NT2/D1 (cell line): Measurements from ENCODE around the gene DSCAML1.

ENCODE experiments used
- SUZ12 ChIP-seq: IDR thresholded peaks from 2 replicates; pipeline ENCODE4 v1.6.1; 2011; ENCODE audit not compliant: insufficient read length, insufficient read depth; ENCODE audit errors: extremely low read depth
- YY1 ChIP-seq: IDR thresholded peaks from 2 replicates; pipeline ENCODE4 v1.6.1; 2011; ENCODE audit not compliant: insufficient read length, insufficient read depth
- ZNF274 ChIP-seq: IDR thresholded peaks from 2 replicates; pipeline ENCODE4 v1.6.1; 2011; ENCODE audit warnings: mild to moderate bottlenecking, low read depth, low read length

DNA sequence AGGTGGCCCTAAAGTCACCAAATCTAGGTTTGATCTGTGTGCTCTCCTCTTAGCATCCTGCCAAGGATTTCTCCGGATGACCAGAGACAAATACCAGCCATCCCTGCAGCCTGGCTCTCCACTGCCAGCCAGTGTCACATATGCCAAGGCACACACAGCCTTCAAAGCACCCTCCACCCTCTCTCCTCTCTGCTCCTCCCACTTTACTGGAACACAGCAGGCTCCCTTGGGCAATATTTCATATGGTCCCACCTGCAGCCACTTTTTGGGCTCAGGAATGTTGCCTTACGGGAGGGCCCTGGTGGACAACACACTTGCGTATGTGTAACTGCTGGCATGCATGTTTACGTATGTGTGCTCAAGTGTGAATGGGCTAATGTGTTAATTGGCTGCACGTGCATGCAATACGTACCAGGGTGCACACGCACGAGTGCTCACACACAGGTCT is 285.5 kb downstream of the DSCAML1 start:
- TF ChIP-seq SUZ12 (no peak), YY1 (no peak), ZNF274 (no peak)
